Activated naive CD4-positive, alpha-beta T cell treated with Interleukin-2 at 50 U/mL for 16 hours (primary cell): Measurements from ENCODE around the gene SPEF1.

ENCODE experiments used
- DNase-seq: peaks from one replicate; pipeline ENCODE4 v3.0.0-alpha.2; 2020

Gene SPEF1

GRCh38 chr20:3764659-3765058 lies 16.6 kb downstream of the SPEF1 start:
- no peak for DNase-seq

DNA sequence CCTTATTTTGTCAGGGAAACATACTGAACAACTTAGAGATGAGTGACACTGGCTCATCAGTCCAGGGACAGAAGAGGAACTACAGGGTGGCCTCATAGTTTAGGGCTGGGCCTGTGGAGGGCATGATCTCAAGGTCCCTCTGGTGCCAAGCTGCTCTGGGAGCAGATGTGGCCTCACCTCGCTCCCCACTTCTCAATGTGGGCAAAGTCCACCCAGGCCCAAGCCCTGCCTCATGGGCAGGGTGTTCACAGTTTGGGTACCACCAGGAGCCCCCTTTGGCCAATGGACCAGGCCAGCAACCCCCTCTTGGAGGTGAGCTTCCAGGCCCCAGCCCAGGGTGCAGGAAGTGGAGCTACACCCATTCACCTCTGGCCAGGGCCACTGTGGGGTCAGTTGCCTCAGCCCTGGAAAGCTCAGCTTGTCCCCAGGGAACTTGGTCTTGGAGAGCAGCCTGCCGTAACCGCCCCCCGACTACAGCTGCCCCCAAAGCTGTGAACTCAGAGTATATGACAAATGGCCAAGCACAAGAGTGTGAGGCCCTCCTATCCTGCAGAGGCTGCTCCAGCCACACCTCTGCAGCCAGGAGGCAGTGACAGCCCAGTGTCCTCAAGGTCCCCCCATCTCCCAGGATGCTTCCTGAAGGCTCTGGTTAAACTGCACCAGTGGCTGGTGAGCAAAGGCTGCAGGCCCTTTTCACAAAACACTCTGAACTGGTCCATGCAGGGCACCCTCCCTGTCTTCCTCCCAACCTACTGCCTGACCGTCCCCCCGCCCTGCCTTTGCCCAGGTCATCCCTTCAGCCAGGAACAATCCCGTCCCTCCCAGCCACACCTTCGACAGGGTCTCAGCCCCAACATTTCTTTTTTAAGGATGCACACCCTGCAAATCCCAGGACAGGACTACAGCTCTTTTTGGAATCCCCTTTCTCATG lies 17.3 kb downstream of the SPEF1 start:
- no peak for DNase-seq

- DNase-seq: no peak
These were observed 20.4 kb downstream of the SPEF1 start for GRCh38 chr20:3760655-3761348.

GRCh38 chr20:3759884-3760283 lies 21.4 kb downstream of the SPEF1 start:
- DNase-seq: no peak

- DNase-seq: no peak
These were observed 21.9 kb downstream of the SPEF1 start for GRCh38 chr20:3759316-3759823.

DNA sequence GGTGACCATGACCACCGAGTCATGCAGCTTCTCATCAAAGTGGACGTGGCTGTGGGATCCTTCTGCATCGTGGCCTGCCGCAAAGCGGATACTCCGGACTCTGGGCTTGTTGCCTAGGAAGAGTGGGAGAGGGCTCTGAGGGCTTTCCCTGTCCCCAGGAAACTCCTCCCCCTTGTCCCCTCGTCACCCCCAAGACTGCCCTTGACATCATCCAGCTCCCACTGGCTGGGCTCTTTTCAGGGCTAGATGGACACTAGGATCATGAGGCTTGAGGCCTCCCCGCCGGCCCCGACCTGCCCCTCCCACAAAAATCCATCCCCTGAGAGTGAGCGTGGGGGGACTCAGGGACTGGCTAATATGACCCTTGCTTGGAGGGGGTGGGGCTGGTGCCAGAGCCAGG lies 22.7 kb downstream of the SPEF1 start:
- DNase-seq: no peak

DNA sequence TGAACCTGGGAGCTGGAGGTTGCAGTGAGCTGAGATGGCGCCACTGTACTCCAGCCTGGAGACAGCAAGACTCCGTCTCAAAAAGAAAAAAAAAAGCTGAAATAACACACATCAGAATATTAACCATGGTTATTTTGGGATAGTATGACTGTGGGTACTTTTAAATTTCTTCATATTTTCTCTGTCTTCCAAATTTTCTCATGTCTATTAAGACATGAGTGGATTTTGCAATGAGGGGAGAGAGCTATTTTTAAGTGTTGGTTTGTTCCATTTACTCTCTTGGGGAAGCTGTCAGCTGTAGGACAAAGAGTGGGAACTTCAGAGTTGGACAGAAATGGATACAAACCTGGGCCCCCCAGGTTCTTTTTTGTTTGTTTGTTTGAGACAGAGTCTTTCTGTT lies 24.0 kb downstream of the SPEF1 start:
- DNase-seq: no peak

- no peak for DNase-seq
These were observed 25.3 kb downstream of the SPEF1 start for GRCh38 chr20:3755814-3756480.

- no peak for DNase-seq
These were observed 26.0 kb downstream of the SPEF1 start for GRCh38 chr20:3755269-3755668.

GRCh38 chr20:3754276-3754630 lies 27.0 kb downstream of the SPEF1 start:
- no peak for DNase-seq

GRCh38 chr20:3753501-3754275 lies 27.6 kb downstream of the SPEF1 start:
- no peak for DNase-seq

DNA sequence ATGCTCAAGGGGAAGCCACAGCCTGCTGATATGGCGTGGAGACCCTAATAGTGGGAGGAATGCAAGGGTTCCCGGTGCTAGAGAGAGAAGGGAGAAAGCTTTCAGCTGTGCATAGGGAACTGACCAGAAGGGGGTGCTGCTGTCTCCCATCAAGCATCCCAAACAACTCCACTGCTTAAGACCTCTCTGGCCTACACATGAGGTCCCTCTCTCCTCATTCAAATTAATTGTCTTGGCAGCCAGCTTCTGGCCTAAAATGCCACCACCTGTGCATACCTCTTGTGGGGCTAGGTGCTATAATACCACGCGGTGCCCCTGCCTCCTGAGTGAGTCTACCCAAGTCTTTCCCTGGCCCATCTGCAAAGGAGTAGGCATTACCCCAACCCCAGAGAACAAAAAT lies 28.1 kb downstream of the SPEF1 start:
- DNase-seq: peak; percentile 61

DNA sequence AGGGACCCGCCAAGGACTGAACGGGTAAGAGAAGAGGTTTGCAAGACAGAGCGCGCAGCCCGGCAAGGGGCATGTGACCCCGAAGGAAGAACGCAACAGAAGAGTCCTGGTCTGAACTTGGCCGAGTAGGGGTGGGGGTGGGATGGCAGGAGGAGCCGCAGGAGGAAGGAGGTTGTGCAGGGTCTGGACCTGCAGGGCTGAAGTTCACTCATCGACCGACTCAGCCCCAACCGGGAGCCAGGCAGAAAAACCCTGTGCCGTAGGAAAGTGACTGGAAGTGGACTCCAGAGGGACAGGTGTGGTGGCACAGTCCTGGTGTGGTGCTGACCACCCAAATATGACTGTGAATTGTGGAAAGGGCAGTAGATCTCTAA lies 28.9 kb downstream of the SPEF1 start:
- no peak for DNase-seq

DNA sequence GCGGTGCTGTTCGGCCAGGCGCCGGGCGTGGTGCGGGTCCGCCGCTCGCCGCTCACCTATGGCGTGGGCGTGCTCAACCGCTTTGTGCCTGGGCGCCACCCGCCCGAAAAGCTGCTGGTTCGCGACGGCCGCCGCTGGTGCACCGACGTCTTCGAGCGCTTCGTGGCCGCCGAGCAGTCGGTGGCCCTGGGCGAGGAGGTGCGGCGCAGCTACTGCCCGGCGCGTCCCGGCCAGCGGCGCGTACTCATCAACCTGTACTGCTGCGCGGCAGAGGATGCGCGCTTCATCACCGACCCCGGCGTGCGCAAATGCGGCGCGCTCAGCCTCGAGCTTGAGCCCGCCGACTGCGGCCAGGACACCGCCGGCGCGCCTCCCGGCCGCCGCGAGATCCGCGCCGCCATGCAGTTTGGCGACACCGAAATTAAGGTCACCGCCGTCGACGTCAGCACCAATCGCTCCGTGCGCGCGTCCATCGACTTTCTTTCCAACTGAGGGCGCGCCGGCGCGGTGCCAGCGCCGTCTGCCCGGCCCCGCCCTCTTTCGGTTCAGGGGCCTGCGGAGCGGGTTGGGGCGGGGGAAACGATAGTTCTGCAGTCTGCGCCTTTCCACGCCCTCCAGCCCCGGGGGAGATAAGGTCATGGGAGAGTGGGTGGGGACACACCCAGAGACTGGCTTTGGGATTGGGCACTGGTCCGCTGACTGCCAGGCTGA lies 29.4 kb downstream of the SPEF1 start:
- DNase-seq: peak; percentile 68

- no peak for DNase-seq
These were observed 30.0 kb downstream of the SPEF1 start for GRCh38 chr20:3751305-3751674.

GRCh38 chr20:3749689-3750531 lies 31.3 kb downstream of the SPEF1 start:
- DNase-seq: peak; percentile 36

GRCh38 chr20:3749087-3749688 lies 32.1 kb downstream of the SPEF1 start:
- no peak for DNase-seq

GRCh38 chr20:3748073-3748472 lies 33.2 kb downstream of the SPEF1 start:
- no peak for DNase-seq

DNA sequence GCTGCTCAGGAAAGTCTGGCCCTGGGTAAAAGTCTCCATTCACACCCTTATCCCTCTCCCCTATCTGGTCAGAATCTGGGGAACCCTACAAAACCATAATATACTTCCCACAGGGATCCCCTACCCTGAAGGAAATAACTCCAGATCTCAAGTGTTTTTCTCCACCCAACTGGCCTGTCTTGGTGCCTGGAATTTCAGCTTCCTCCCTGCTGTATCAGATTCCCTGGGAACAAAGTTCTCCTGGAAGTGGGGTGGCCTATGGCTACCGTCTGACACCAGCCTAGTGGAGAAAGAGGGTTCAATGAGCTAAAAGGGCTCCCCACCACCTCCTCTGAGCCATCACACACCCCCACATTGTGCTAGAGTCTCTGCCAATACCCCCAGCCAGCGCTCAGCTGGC lies 33.8 kb downstream of the SPEF1 start:
- no peak for DNase-seq

DNA sequence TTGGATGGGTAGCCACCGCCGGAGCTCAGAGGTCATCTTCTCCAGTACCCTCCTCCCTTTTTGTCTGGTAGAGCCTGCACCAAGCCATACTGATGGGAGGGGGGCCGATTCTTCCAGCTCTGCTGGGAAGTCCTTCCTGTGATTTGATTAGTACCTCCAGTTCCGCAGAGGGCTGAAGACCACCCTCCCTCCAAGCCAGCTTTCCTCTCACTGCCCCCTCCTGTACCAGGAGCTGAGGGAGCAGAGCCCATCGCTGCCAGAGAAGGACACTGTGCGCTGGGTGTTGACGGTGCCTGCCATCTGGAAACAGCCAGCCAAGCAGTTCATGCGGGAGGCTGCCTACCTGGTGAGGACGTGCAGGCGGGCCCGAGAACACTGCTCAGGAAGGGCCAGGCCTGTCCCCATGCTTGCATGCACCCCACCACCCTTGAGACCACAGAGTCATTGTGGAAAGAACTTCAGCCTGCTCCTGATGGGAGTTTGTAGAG lies 35.5 kb downstream of the SPEF1 start:
- DNase-seq: no peak
